HEK293 (cell line): ENCODE results near the gene DISC1.

Experiments used
- CTCF ChIA-PET: fragments of 350-600 bp; formaldehyde crosslinking; extraction: SDS; loops from one replicate; lab custom pipeline; 2021; ENCODE audit warnings: antibody characterized with exemption; lab: Yijun Ruan, JAX
- POLR2A ChIA-PET: fragments of 300-600 bp; formaldehyde crosslinking; extraction: SDS; loops from one replicate; lab custom pipeline; 2020; ENCODE audit warnings: antibody characterized with exemption, inconsistent platforms; lab: Yijun Ruan, JAX
- H3K27ac ChIP-seq: fragments of 200-500 bp; sonication (Bioruptor generic); 2 replicates; pipeline ENCODE4 v1.5.1; 2014; ENCODE audit warnings: low read depth, low read length, control low read depth, inconsistent platforms; ENCODE audit errors: extremely low read depth
- H3K36me3 ChIP-seq, 2 experiments: fragments of 200-500 bp in 1 of 2; sonication (Bioruptor generic) in 1 of 2; 1 replicate in 1 of 2; 2 replicates in 1 of 2; pipeline ENCODE4 v1.5.1; 2014 to 2017; ENCODE audit warnings: inconsistent platforms in 2 of 2, low read length in 2 of 2; ENCODE audit not compliant: control insufficient read depth in 2 of 2, insufficient read depth in 1 of 2
- H3K4me1 ChIP-seq: fragments of 200-500 bp; sonication (Bioruptor generic); 2 replicates; pipeline ENCODE4 v1.5.1; 2014; ENCODE audit warnings: mild to moderate bottlenecking, low read length, inconsistent platforms; ENCODE audit not compliant: control insufficient read depth, insufficient read depth
- H3K4me3 ChIP-seq: 2 replicates; pipeline ENCODE4 v1.5.1; 2011; ENCODE audit warnings: low read depth, mild to moderate bottlenecking, control low read depth, low read length, moderate library complexity
- H3K9me3 ChIP-seq: fragments of 200-500 bp; sonication (Bioruptor generic); 2 replicates; pipeline ENCODE4 v1.5.1; 2014; ENCODE audit warnings: low read depth, low read length, inconsistent platforms; ENCODE audit not compliant: control insufficient read depth, insufficient read depth
- HOXD13 ChIP-seq: sonication (generic); formaldehyde crosslinking; IDR thresholded peaks from 2 replicates; pipeline ENCODE4 v1.8.0; 2022; ENCODE audit warnings: missing genetic modification reagents, borderline replicate concordance
- KLF7 ChIP-seq: fragments of 450-650 bp; formaldehyde crosslinking; IDR thresholded peaks from 2 replicates; pipeline ENCODE4 v1.5.1; 2016; ENCODE audit warnings: missing biosample characterization, missing genetic modification characterization, borderline replicate concordance
- MZF1 ChIP-seq: fragments of 450-650 bp; formaldehyde crosslinking; IDR thresholded peaks from 2 replicates; pipeline ENCODE4 v1.5.1; 2017; ENCODE audit warnings: missing biosample characterization, missing genetic modification characterization, borderline replicate concordance
- ZFHX2 ChIP-seq: fragments of 450-650 bp; formaldehyde crosslinking; conservative IDR thresholded peaks from 2 replicates; pipeline ENCODE4 v1.5.1; 2016; ENCODE audit warnings: missing biosample characterization, missing genetic modification characterization
- ZNF175 ChIP-seq: fragments of 450-650 bp; formaldehyde crosslinking; IDR thresholded peaks from 2 replicates; pipeline ENCODE4 v1.5.1; 2016; ENCODE audit warnings: missing biosample characterization, missing genetic modification characterization
- ZNF292 ChIP-seq: fragments of 450-650 bp; formaldehyde crosslinking; IDR thresholded peaks from 2 replicates; pipeline ENCODE4 v1.5.1; 2016; ENCODE audit warnings: low read depth, missing biosample characterization, missing genetic modification characterization, borderline replicate concordance
- ZNF302 ChIP-seq: fragments of 450-650 bp; formaldehyde crosslinking; IDR thresholded peaks from 2 replicates; pipeline ENCODE4 v1.5.1; 2016; ENCODE audit warnings: missing biosample characterization, missing genetic modification characterization, low read depth
- ZNF341 ChIP-seq: fragments of 450-650 bp; formaldehyde crosslinking; IDR thresholded peaks from 2 replicates; pipeline ENCODE4; 2016; ENCODE audit warnings: low read depth, missing biosample characterization, missing genetic modification characterization
- ZNF501 ChIP-seq: fragments of 450-650 bp; formaldehyde crosslinking; IDR thresholded peaks from 2 replicates; pipeline ENCODE4 v1.5.1; 2016; ENCODE audit warnings: missing biosample characterization, missing genetic modification characterization
- ZNF510 ChIP-seq: fragments of 450-650 bp; formaldehyde crosslinking; IDR thresholded peaks from 2 replicates; pipeline ENCODE4 v1.5.1; 2018; ENCODE audit warnings: mild to moderate bottlenecking, missing genetic modification characterization, missing biosample characterization; ENCODE audit not compliant: insufficient replicate concordance
- ZNF544 ChIP-seq: fragments of 450-650 bp; formaldehyde crosslinking; IDR thresholded peaks from 2 replicates; pipeline ENCODE4 v1.5.0; 2017; ENCODE audit warnings: missing biosample characterization, missing genetic modification characterization
- ZNF623 ChIP-seq: fragments of 450-650 bp; formaldehyde crosslinking; IDR thresholded peaks from 2 replicates; pipeline ENCODE4 v1.5.1; 2016; ENCODE audit warnings: missing biosample characterization, missing genetic modification characterization
- TF ChIP-seq, protein P1 (sequence below): fragments of 450-650 bp; formaldehyde crosslinking; IDR thresholded peaks from 2 replicates; pipeline ENCODE4 v1.5.1; 2017; ENCODE audit warnings: missing biosample characterization, missing genetic modification characterization
- TF ChIP-seq, protein P2 (sequence below): fragments of 450-650 bp; formaldehyde crosslinking; IDR thresholded peaks from 2 replicates; pipeline ENCODE4 v1.5.1; 2016; ENCODE audit warnings: missing biosample characterization, missing genetic modification characterization
- TF ChIP-seq, protein P3 (sequence below): fragments of 450-650 bp; formaldehyde crosslinking; IDR thresholded peaks from 2 replicates; pipeline ENCODE4 v1.5.1; 2016; ENCODE audit warnings: missing biosample characterization, missing genetic modification characterization

Gene DISC1

DNA sequence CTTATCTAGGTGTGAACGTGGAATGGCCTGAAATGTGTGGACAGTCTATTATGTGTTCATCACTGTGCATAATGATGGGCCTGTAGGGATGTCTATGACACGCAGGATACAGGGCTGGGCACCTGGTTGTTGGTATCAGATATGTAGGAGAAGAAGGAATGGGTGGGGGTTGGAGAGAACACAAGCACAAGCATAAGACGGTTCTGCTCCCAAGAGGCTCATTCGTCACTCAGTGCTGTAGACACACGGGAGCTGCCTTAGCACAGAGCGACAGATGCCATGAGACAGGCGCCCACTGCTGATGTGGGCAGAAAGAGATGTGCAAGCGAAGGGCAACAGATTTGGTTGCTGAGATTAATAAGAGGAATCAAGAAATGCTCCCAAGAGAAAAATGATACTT is 256.2 kb downstream of the DISC1 start (continued):
- TF ChIP-seq ZNF175 (tag by site-specific recombination) (no peak), ZNF623 (tag by site-specific recombination) (no peak), ZNF292 (no peak), KLF7 (tag by site-specific recombination) (no peak), ZNF341 (no peak), ZNF510 (no peak)
- TF ChIP-seq, protein P1, sequence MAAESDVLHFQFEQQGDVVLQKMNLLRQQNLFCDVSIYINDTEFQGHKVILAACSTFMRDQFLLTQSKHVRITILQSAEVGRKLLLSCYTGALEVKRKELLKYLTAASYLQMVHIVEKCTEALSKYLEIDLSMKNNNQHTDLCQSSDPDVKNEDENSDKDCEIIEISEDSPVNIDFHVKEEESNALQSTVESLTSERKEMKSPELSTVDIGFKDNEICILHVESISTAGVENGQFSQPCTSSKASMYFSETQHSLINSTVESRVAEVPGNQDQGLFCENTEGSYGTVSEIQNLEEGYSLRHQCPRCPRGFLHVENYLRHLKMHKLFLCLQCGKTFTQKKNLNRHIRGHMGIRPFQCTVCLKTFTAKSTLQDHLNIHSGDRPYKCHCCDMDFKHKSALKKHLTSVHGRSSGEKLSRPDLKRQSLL (tag by site-specific recombination), result no peak
- TF ChIP-seq, all 188 proteins: peak for 0

DNA sequence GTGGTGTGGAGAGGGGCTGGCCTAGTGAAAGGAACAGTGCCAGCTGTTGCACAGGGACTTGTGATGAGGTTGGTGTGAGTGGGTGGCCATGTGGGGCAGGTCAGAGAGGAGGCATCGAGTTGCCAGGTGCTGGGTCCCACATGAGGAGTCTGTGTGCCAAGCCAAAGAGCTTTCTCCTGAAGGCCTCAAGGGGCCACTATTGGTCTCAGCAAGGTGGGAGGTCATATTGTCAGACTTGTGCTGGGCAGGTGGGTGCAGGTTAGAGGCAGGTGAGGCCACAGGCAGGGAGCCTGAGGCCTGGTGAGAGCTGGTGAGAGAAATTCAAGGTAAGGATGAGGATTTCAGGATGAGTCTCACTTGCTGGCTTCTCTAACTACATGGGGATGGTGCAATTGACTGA is 256.8 kb downstream of the DISC1 start:
- H3K4me1 ChIP-seq, result peaks cover 10% of the 10 kb centered on the region
- H3K36me3 ChIP-seq, result no peaks in the 10 kb centered on the region
- POLR2A ChIA-PET, result no interaction called here
- no peak overlapping the region for H3K4me3 ChIP-seq
- no peaks in the 10 kb centered on the region for H3K9me3 ChIP-seq
- 0 out of 2 replicates have a peak, but pooled peaks have one; percentile 24 for TF ChIP-seq ZFHX2
- TF ChIP-seq, protein P2, sequence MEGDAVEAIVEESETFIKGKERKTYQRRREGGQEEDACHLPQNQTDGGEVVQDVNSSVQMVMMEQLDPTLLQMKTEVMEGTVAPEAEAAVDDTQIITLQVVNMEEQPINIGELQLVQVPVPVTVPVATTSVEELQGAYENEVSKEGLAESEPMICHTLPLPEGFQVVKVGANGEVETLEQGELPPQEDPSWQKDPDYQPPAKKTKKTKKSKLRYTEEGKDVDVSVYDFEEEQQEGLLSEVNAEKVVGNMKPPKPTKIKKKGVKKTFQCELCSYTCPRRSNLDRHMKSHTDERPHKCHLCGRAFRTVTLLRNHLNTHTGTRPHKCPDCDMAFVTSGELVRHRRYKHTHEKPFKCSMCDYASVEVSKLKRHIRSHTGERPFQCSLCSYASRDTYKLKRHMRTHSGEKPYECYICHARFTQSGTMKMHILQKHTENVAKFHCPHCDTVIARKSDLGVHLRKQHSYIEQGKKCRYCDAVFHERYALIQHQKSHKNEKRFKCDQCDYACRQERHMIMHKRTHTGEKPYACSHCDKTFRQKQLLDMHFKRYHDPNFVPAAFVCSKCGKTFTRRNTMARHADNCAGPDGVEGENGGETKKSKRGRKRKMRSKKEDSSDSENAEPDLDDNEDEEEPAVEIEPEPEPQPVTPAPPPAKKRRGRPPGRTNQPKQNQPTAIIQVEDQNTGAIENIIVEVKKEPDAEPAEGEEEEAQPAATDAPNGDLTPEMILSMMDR (tag by site-specific recombination), result peak; percentile 39; the same call in 1 of the 2 replicates
- no peak for TF ChIP-seq ZNF501 (tag by site-specific recombination)
- no peak for TF ChIP-seq ZNF544 (tag by site-specific recombination)
- TF ChIP-seq ZNF302 (tag by site-specific recombination), result no peak
- TF ChIP-seq MZF1 (tag by site-specific recombination), result no peak
- TF ChIP-seq, protein P3, sequence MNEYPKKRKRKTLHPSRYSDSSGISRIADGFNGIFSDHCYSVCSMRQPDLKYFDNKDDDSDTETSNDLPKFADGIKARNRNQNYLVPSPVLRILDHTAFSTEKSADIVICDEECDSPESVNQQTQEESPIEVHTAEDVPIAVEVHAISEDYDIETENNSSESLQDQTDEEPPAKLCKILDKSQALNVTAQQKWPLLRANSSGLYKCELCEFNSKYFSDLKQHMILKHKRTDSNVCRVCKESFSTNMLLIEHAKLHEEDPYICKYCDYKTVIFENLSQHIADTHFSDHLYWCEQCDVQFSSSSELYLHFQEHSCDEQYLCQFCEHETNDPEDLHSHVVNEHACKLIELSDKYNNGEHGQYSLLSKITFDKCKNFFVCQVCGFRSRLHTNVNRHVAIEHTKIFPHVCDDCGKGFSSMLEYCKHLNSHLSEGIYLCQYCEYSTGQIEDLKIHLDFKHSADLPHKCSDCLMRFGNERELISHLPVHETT (tag by site-specific recombination), result no peak
- no peak overlapping the region for H3K27ac ChIP-seq
- CTCF ChIA-PET, result interaction anchor here (0.5 to 1.3 kb wide), 5 partner anchors 14 to 1359 kb away, joined by 3 read pairs; no protein-coding TSS in a partner anchor

DNA sequence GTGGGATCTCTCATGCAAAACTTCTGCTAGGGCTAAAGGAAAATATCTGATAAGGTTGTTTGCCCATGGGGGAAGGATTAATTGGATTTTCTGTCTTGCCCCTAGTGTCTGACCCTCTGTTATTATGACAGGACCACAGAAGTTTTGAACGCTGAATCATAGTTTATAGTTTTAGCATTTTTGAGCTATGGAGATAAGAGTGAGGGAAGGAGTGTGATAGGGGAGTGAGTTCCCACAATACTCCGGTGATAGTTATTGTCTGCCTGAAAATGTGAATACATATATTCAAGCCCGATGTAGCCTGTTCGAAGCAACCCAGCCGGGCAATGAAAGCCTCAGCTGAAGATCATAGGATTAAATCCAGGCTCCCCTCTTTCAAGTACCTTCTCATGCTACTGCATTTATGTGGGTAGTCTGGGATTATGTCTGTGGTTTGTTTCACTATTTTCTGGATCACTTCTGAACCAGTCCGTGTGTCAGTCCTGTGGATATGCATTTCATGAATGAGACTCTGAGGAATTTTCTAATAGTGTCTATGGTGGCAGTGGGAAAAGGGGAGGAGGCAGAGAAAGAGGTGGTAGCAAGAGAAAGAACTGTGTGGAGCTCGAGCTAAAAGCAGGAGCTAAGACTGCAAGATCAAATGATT is 258.7 kb downstream of the DISC1 start:
- H3K4me3 ChIP-seq, result no peak overlapping the region
- H3K9me3 ChIP-seq, result no peaks in the 10 kb centered on the region
- no peak overlapping the region for H3K27ac ChIP-seq
- H3K36me3 ChIP-seq, result no peaks in the 10 kb centered on the region
- ChIA-PET POLR2A (no interaction called here), CTCF (interaction anchor here (0.9 to 1.3 kb wide), 2 partner anchors 17 to 97 kb away, joined by 3 read pairs; no protein-coding TSS in a partner anchor)
- TF ChIP-seq, protein P1 (tag by site-specific recombination), result no peak
- TF ChIP-seq HOXD13 (CRISPR knock-in tag), result peak; percentile 41; the same call in 1 of the 2 replicates
- peaks cover 10% of the 10 kb centered on the region for H3K4me1 ChIP-seq
